GM15510 (cell line): ENCODE results near the gene ORM1.

ENCODE experiments used
- POLR2A ChIP-seq: IDR thresholded peaks from 3 replicates; pipeline ENCODE4 v1.6.1; 2011; ENCODE audit warnings: borderline replicate concordance; ENCODE audit not compliant: insufficient read length; ENCODE audit errors: extremely low read depth

ORM1 gene

GRCh38 chr9:114299286-114300152, 23.4 kb upstream of the ORM1 start:
- no peak for TF ChIP-seq POLR2A

DNA sequence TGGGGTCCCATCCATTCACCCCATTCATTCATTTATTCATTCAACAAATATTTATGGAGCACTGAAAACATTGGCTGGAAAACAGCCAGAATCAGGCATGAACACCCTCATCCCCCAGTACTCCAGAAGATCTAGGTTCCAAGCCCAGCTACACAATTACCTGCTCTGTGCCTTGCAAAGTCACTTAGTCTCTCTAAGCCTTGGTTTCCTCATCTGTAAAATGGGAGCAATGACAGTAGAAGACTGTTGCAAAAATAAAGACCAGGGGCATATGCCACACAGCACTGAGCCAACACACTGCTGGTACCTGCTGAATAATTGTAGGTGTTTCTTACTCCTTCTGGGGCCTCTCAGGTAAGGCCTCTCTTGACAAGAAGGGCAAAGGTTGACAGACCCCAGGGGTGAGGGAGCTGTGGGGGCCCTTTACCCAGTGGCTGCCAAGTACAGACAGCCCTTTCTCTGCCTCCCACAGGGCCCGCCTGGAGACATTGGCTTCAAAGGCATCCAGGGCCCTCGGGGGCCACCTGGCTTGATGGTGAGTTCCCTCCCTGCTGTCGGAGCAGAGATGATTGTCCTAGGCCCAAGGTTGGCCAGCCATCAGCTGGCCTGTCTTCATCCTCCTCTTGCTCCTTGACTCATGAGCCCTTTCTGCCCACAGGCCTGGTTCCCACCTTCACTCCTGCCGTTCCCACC, 22.6 kb upstream of the ORM1 start:
- TF ChIP-seq POLR2A, result no peak

- TF ChIP-seq POLR2A, result no peak
Observed at GRCh38 chr9:114300846-114301797, 21.8 kb upstream of the ORM1 start.

GRCh38 chr9:114301798-114302565, 20.9 kb upstream of the ORM1 start:
- no peak for TF ChIP-seq POLR2A

DNA sequence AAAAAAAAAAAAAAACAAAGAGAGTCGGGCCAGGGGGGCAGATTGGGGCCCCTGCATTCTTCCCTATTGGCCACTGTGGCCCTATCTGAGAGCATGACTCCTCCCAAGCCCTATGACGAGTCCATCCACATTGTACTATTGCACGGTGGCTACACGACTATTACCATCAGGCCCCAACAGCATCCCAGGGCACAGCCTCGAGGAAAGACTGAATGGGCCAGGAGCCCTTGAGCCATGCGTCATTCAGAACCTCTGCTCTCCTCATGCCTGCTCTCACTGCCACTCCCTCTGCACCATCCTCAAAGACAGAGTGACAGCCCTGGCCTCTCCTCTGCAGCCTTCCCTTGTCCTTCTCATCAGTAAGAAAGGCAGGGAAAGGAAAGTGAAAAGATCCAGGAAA, 20.2 kb upstream of the ORM1 start:
- no peak for TF ChIP-seq POLR2A

DNA sequence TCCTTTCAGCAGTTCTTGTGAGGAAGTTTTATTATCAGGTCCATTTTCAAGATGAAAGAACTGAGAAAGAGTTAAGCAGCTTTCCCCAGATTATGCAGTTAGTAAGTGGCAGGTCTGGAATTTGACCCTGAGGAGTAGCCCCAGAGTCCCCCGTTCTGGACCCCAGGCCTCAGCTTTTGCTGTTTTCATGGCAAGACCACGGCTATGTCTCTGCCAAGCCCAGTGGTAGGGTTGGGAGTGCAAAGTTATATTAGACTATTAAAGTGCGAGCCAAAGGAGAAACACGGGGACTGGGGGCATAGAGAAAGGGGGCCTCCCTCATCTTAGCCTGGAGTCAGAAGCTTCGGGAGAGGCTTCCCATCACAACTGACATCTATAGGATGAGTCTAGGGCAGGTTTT, 19.3 kb upstream of the ORM1 start:
- TF ChIP-seq POLR2A, result no peak

- no peak for TF ChIP-seq POLR2A
Observed at GRCh38 chr9:114303977-114304376, 18.9 kb upstream of the ORM1 start.

DNA sequence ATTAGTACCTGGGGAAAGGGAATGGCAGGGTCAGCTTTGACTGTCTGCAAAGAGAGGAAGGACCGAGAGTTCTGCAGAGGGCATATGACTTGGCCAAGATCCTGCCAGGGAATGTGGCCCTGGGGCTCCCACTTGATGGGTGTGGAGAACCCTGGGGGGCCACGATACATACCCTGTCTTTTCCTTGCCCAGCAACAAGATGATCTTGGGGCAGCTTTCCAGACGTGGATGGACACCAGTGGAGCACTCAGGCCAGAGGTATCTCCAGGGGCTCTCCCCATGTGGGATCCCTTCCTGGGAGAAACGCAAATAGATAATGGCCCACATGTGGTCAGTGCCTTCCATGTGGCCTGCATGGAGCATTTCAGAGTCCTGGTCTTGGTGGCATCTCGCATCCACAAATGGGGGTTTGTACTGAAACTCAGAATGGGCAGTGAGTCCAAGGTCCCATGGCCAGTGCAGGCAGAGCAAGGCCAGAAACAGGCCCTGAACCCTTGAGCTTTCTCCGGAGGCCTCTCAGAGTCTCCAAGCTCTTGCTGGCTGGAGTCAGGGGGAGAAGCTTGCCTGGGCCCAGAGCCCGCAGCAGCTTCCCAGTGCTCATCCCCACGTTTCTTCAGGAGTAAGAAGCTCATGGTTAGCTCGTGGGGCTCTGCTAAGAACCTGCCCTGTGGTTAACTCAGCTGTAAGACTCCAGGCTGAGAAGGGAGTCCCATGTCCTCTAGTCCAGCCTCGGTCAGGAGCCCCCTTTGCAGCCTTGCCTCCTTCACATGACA, 18.3 kb upstream of the ORM1 start:
- no peak for TF ChIP-seq POLR2A

GRCh38 chr9:114307899-114308267, 15.0 kb upstream of the ORM1 start:
- TF ChIP-seq POLR2A, result no peak

GRCh38 chr9:114308361-114308950, 14.4 kb upstream of the ORM1 start:
- no peak for TF ChIP-seq POLR2A

DNA sequence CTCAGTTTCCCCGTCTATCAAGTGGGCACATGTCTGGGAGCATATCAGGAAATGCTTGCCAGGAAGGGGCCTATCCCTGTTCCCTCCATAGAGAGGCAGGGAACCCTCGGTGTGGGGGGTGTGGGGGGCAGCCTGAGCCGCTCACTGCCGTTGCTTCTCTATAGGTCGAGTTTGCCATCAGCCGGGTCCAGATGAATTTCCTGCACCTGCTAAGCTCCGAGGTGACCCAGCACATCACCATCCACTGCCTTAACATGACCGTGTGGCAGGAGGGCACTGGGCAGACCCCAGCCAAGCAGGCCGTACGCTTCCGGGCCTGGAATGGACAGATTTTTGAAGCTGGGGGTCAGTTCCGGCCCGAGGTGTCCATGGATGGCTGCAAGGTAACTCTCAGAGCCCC, 13.8 kb upstream of the ORM1 start:
- no peak for TF ChIP-seq POLR2A

- no peak for TF ChIP-seq POLR2A
Observed at GRCh38 chr9:114310471-114311450, 12.1 kb upstream of the ORM1 start.
